ENCODE data around the gene SLAMF1.

- TF ChIP-seq CTCF (conservative IDR thresholded peaks at IDR 0.05; ENCODE audit: low read depth in 2 of 2) (no peak), NANOG (IDR thresholded peaks at IDR 0.05; ENCODE audit: borderline replicate concordance) (no peak), EZH2 (IDR thresholded peaks at IDR 0.05; ENCODE audit: low read depth, unreplicated experiment) (no peak), REST (IDR thresholded peaks at IDR 0.05; ENCODE audit: unreplicated experiment) (no peak), POLR2AphosphoS5 (IDR thresholded peaks at IDR 0.05; ENCODE audit: low read depth) (no peak), EZH2phosphoT487 (IDR thresholded peaks at IDR 0.05; ENCODE audit: unreplicated experiment) (no peak)
Measured at GRCh38 chr1:160681891-160682140, 35.0 kb upstream of the SLAMF1 start.

Data from GM23338 (cell line).